PC-3 (cell line): ENCODE data around the gene SLC9A3. TPM values are rescaled to one million over a fixed set of nuclear protein-coding genes. Genes with fewer than 3 reads are reported as not detected.

ENCODE experiments used
- ATAC-seq: fragments of 200-7000 bp; cut with Tn5 transposase; 2 replicates; pipeline ENCODE4 v1.9.1; 2020; ENCODE audit warnings: mild to moderate bottlenecking, moderate library complexity
- BruUV-seq: library from RNA; stranded (reverse); fragments of 400-500 nt; replicated peaks from 2 replicates; lab custom pipeline; 2021; lab: Mats Ljungman, UMichigan
- CTCF ChIA-PET: fragments of 300-600 bp; sonication (Branson Sonifier 250); formaldehyde crosslinking; loops from one replicate; lab custom pipeline; 2022; ENCODE audit warnings: antibody characterized with exemption; lab: Charles Lee
- POLR2A ChIA-PET: fragments of 300-600 bp; sonication (Branson Sonifier 250); formaldehyde crosslinking; loops from one replicate; lab custom pipeline; 2022; ENCODE audit warnings: antibody characterized with exemption; ENCODE audit not compliant: unreplicated experiment; lab: Charles Lee
- DNase-seq: peaks from one replicate; pipeline ENCODE4 v3.0.0-alpha.2; 2015
- H2AFZ ChIP-seq: fragments of 300-600 bp; sonication (generic); 2 replicates; pipeline ENCODE4 v1.6.0; 2016; ENCODE audit warnings: antibody characterized with exemption, low read length
- H3F3A ChIP-seq: fragments of 300-600 bp; sonication (generic); one replicate; pipeline ENCODE4 v1.6.0; 2017; ENCODE audit warnings: antibody characterized with exemption, low read length, control low read depth, mild to moderate bottlenecking; ENCODE audit not compliant: unreplicated experiment
- H3K27ac ChIP-seq: fragments of 300-600 bp; sonication (generic); 2 replicates; pipeline ENCODE4 v1.5.1; 2016; ENCODE audit warnings: mild to moderate bottlenecking, low read length
- H3K27me3 ChIP-seq: fragments of 300-600 bp; sonication (generic); 2 replicates; pipeline ENCODE4 v1.6.1; 2016; ENCODE audit warnings: low read length, mixed read lengths
- H3K36me3 ChIP-seq: fragments of 300-600 bp; sonication (generic); 2 replicates; pipeline ENCODE4 v1.6.1; 2016; ENCODE audit warnings: low read depth, mixed run types, low read length, mixed read lengths
- H3K4me1 ChIP-seq: fragments of 300-600 bp; sonication (generic); 2 replicates; pipeline ENCODE4 v1.5.1; 2016; ENCODE audit warnings: low read length; ENCODE audit not compliant: insufficient read depth
- H3K4me2 ChIP-seq: fragments of 300-600 bp; sonication (generic); 2 replicates; pipeline ENCODE4 v1.6.0; 2016; ENCODE audit warnings: low read length
- H3K4me3 ChIP-seq: fragments of 300-600 bp; sonication (generic); 2 replicates; pipeline ENCODE4 v1.5.1; 2016; ENCODE audit warnings: mild to moderate bottlenecking, low read length, mixed read lengths
- H3K79me2 ChIP-seq: fragments of 300-600 bp; sonication (generic); 2 replicates; pipeline ENCODE4 v1.6.1; 2017; ENCODE audit warnings: low read length, mixed read lengths
- H3K9ac ChIP-seq: fragments of 300-600 bp; sonication (generic); 2 replicates; pipeline ENCODE4 v1.6.0; 2016; ENCODE audit warnings: mild to moderate bottlenecking, low read length
- H3K9me2 ChIP-seq: fragments of 300-600 bp; sonication (generic); replicated peaks from 2 replicates; pipeline ENCODE4 v1.6.1; 2016; ENCODE audit warnings: mixed run types, low read length, mixed read lengths
- H3K9me3 ChIP-seq: fragments of 300-600 bp; sonication (generic); 2 replicates; pipeline ENCODE4 v1.6.1; 2016; ENCODE audit warnings: low read length, mixed read lengths
- H4K20me1 ChIP-seq: fragments of 300-600 bp; sonication (generic); 2 replicates; pipeline ENCODE4 v1.6.1; 2016; ENCODE audit warnings: low read length, mixed read lengths
- EZH2 ChIP-seq: fragments of 300-600 bp; sonication (generic); IDR thresholded peaks from one replicate; pipeline ENCODE4 v1.6.1; 2017; ENCODE audit warnings: antibody characterized with exemption, mild to moderate bottlenecking, low read length; ENCODE audit not compliant: unreplicated experiment
- EZH2phosphoT487 ChIP-seq: fragments of 300-600 bp; sonication (generic); IDR thresholded peaks from 2 replicates; pipeline ENCODE4 v1.6.1; 2018; ENCODE audit warnings: mild to moderate bottlenecking, antibody characterized with exemption, low read length, borderline replicate concordance
- intact Hi-C: fragments of 100-400 bp; cut with micrococcal nuclease; formaldehyde crosslinking; loops from 2 replicates; pipeline ENCODE4 v1.9.0; 2023
- total RNA-seq: library from RNA; depleted of rRNA; stranded (reverse); fragments of >200 nt; gene quantifications from 2 replicates; pipeline ENCODE4 v1.2.3, GENCODE V29; 2014
- TF ChIP-seq, protein P1 (sequence below): fragments of 300-600 bp; sonication (generic); conservative IDR thresholded peaks from 2 replicates; pipeline ENCODE4 v1.5.1; 2017; ENCODE audit warnings: antibody characterized with exemption, low read depth, mild to moderate bottlenecking, low read length

The SLC9A3 gene
- total RNA-seq, 1 experiment from 2014 or later: 4.9 TPM

DNA sequence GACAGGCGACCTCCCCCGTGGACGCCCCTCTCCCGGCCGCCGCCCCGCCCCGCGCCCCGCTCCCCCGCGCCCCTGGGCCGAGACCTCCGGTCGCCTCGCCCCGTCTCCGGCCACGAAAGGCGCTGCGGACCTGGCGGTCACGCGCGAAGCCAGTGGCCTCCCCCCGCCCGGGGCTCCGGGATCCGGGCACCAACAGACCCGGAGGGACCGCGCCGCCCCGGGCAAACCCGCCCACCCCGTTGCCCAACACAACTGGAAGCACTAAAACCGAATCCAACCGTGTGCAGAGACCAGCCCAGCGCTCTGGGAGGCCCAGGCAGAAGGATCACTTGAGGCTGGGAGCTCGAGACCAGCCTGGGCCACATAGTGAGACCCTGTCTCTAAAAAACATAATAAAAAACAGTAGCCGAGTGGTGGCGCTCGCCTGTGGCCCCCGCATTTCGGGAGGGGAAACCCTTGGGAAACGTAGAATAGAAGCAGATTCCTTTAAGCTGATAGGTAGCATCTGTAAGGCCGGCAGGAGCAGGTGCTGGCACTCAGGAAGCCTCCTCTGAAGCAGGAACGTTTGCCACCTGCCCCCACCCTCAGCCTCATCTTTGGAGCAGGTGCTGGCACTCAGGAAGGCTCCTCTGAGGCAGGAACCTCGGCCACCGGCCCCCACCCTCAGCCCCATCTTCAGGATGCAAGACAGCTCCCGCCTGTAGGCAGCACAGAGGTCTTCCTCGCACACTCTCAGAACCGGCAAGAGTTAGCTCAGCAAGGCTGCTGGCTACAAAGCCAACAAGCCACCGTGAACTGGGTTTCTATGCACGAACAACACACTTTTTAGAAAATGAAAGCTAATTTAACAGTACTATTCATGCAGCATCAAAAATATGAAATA, 4.6 kb upstream of the SLC9A3 start:
- no peaks in the 10 kb centered on the region for H3K9me2 ChIP-seq
- ATAC-seq (no peak), DNase-seq (no peak)
- H4K20me1 ChIP-seq: no peaks in the 10 kb centered on the region
- CTCF ChIA-PET: no interaction called here
- H3K36me3 ChIP-seq: no peaks in the 10 kb centered on the region
- no peaks in the 10 kb centered on the region for H3K4me1 ChIP-seq
- no peak overlapping the region for H2AFZ ChIP-seq
- TF ChIP-seq, protein P1, sequence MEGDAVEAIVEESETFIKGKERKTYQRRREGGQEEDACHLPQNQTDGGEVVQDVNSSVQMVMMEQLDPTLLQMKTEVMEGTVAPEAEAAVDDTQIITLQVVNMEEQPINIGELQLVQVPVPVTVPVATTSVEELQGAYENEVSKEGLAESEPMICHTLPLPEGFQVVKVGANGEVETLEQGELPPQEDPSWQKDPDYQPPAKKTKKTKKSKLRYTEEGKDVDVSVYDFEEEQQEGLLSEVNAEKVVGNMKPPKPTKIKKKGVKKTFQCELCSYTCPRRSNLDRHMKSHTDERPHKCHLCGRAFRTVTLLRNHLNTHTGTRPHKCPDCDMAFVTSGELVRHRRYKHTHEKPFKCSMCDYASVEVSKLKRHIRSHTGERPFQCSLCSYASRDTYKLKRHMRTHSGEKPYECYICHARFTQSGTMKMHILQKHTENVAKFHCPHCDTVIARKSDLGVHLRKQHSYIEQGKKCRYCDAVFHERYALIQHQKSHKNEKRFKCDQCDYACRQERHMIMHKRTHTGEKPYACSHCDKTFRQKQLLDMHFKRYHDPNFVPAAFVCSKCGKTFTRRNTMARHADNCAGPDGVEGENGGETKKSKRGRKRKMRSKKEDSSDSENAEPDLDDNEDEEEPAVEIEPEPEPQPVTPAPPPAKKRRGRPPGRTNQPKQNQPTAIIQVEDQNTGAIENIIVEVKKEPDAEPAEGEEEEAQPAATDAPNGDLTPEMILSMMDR: no peak
- TF ChIP-seq EZH2phosphoT487 (no peak), EZH2 (no peak)
- no peak overlapping the region for H3K4me2 ChIP-seq
- H3K27ac ChIP-seq: no peak overlapping the region
- POLR2A ChIA-PET: no interaction called here
- peaks cover 50% of the 10 kb centered on the region for H3K27me3 ChIP-seq
- BruUV-seq: no TSS peak
- H3K9ac ChIP-seq: no peak overlapping the region
- no peaks in the 10 kb centered on the region for H3K79me2 ChIP-seq
- H3K4me3 ChIP-seq: no peak overlapping the region
- H3K9me3 ChIP-seq: no peaks in the 10 kb centered on the region
- H3F3A ChIP-seq: no peaks in the 10 kb centered on the region
- intact Hi-C loops: no loop called here

DNA sequence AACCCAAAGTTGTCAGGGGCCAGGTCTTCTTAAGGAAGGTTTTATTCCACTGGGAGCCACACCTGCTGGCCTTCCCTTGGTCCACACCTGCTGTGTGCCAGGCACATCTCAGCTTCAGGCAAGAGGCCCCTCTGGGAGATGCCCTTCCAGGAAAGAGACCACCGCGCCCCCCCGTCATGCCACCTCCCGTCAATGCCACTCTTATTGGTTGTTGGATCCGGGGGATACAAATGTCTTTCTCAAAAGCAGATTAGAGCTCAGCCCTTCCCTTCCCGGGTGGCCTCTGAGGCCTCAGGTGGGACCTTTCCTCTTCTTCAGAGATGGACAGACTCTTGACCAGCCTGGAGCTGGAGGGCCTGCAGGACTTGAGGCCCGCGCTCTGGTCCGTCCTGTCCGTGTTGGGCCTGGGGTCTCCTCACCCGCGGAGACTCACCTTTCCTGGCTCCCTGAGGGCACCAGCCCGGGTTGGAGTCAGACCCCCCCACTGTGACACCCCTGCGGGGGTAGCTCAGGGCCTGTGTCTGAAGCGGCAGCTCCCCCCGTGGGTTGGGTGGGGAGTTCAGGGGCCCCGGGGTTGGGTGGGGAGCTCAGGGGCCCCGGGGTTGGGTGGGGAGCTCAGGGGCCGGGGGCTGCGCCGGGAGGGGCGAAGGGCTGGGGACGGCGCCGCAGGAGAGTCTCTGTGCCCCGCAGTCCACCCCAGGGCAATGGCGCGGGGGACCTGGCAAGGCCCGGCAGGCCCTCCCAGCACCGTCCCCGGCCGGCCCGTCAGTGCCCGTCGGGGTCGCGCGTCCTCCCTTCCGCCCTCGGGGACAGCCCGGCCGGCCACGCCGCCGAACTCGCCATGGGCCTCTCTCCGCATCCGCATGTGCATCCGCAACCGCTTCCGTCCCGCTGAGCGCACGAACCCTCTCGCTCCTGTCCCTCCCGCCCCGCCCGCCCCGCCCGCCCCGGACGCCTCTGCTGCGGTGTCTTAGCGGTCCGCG, 3.7 kb upstream of the SLC9A3 start:
- no peaks in the 10 kb centered on the region for H3F3A ChIP-seq
- DNase-seq (no peak), ATAC-seq (no peak)
- no peak overlapping the region for H3K4me3 ChIP-seq
- H3K9me2 ChIP-seq: no peaks in the 10 kb centered on the region
- no peak overlapping the region for H3K27ac ChIP-seq
- H3K9me3 ChIP-seq: no peaks in the 10 kb centered on the region
- intact Hi-C loops: no loop called here
- peaks cover 59% of the 10 kb centered on the region for H3K27me3 ChIP-seq
- ChIA-PET CTCF (no interaction called here), POLR2A (no interaction called here)
- BruUV-seq: no TSS peak
- no peaks in the 10 kb centered on the region for H3K79me2 ChIP-seq
- no peaks in the 10 kb centered on the region for H3K4me1 ChIP-seq
- H3K4me2 ChIP-seq: no peak overlapping the region
- no peaks in the 10 kb centered on the region for H3K36me3 ChIP-seq
- H4K20me1 ChIP-seq: no peaks in the 10 kb centered on the region
- H3K9ac ChIP-seq: no peak overlapping the region
- H2AFZ ChIP-seq: no peak overlapping the region
- TF ChIP-seq, protein P1: no peak
- TF ChIP-seq EZH2: no peak
- no peak for TF ChIP-seq EZH2phosphoT487
